Measurements from ENCODE around the gene SEPTIN3.
"Not testable (repeated sequence)": the region's sequence is repeated elsewhere in the genome, so short reads cannot be mapped to it uniquely, and the experiment has no call there.

- not testable (repeated sequence) for TF ChIP-seq CTCF (conservative IDR thresholded peaks at IDR 0.05; ENCODE audit: low read depth, low read length); EZH2 (IDR thresholded peaks at IDR 0.05; ENCODE audit: borderline replicate concordance, low read depth, low read length, poor library complexity, severe bottlenecking)
These were observed 20.3 kb upstream of the SEPTIN3 start for GRCh38 chr22:41948928-41949296.

Data from A673 (cell line).